OCI-LY1 (cell line): Measurements from ENCODE around the gene ARAP1.

Experiments
- H2AFZ ChIP-seq: fragments of 200-600 bp; sonication (generic), shearing (Covaris generic); 2 replicates; pipeline ENCODE4 v1.6.0; 2014; ENCODE audit warnings: antibody characterized with exemption, mild to moderate bottlenecking, low read length
- H3F3A ChIP-seq: fragments of 200-600 bp; sonication (generic), shearing (Covaris generic); 2 replicates; pipeline ENCODE4 v1.6.0; 2014; ENCODE audit warnings: mild to moderate bottlenecking, antibody characterized with exemption, low read length, moderate library complexity; ENCODE audit not compliant: insufficient read depth
- H3K27ac ChIP-seq: fragments of 200-600 bp; sonication (generic); 2 replicates; pipeline ENCODE4 v1.5.1; 2014; ENCODE audit warnings: low read length, mixed run types, mild to moderate bottlenecking, low read depth; ENCODE audit not compliant: poor library complexity, severe bottlenecking
- H3K27me3 ChIP-seq: fragments of 200-600 bp; sonication (generic); 2 replicates; pipeline ENCODE4 v1.6.0; 2014; ENCODE audit warnings: antibody characterized with exemption, mild to moderate bottlenecking, low read length, moderate library complexity; ENCODE audit not compliant: insufficient read depth
- H3K36me3 ChIP-seq: fragments of 200-600 bp; sonication (generic); 2 replicates; pipeline ENCODE4 v1.6.1; 2014; ENCODE audit warnings: mild to moderate bottlenecking, antibody characterized with exemption, low read length, moderate library complexity, mixed read lengths; ENCODE audit not compliant: insufficient read depth
- H3K4me1 ChIP-seq: fragments of 200-600 bp; sonication (generic); 2 replicates; pipeline ENCODE4 v1.5.1; 2014; ENCODE audit warnings: mild to moderate bottlenecking, low read length, moderate library complexity; ENCODE audit not compliant: insufficient read depth, severe bottlenecking
- H3K4me2 ChIP-seq: fragments of 200-600 bp; sonication (generic), shearing (Covaris generic); 2 replicates; pipeline ENCODE4 v1.6.1; 2014; ENCODE audit warnings: low read length
- H3K4me3 ChIP-seq: fragments of 200-600 bp; sonication (generic); 2 replicates; pipeline ENCODE4 v1.5.1; 2014; ENCODE audit warnings: low read length, low read depth, mild to moderate bottlenecking, mixed read lengths; ENCODE audit not compliant: poor library complexity, severe bottlenecking
- H3K79me2 ChIP-seq: fragments of 200-600 bp; shearing (Covaris generic); 2 replicates; pipeline ENCODE4 v1.6.1; 2016; ENCODE audit warnings: mixed run types, low read length, mixed read lengths; ENCODE audit not compliant: insufficient read depth
- H3K9ac ChIP-seq: fragments of 200-600 bp; sonication (generic), shearing (Covaris generic); 2 replicates; pipeline ENCODE4 v1.6.1; 2014; ENCODE audit warnings: mild to moderate bottlenecking, low read length, mixed read lengths
- H3K9me2 ChIP-seq: fragments of 200-600 bp; sonication (generic), shearing (Covaris generic); 2 replicates; pipeline ENCODE4 v1.6.1; 2014; ENCODE audit warnings: low read depth, mild to moderate bottlenecking, low read length, mixed read lengths
- H3K9me3 ChIP-seq: fragments of 200-600 bp; shearing (Covaris generic); 2 replicates; pipeline ENCODE4 v1.6.1; 2014; ENCODE audit warnings: low read length, mixed read lengths
- H4K20me1 ChIP-seq: fragments of 200-600 bp; sonication (generic), shearing (Covaris generic); 2 replicates; pipeline ENCODE4 v1.6.0; 2016; ENCODE audit warnings: mild to moderate bottlenecking, low read length; ENCODE audit not compliant: insufficient read depth
- CTCF ChIP-seq: fragments of 200-600 bp; sonication (generic), shearing (Covaris generic); IDR thresholded peaks from 2 replicates; pipeline ENCODE4 v1.5.1; 2017; ENCODE audit warnings: mild to moderate bottlenecking, antibody characterized with exemption, low read length, moderate library complexity, mixed read lengths
- EZH2 ChIP-seq: fragments of 200-600 bp; sonication (generic), shearing (Covaris generic); IDR thresholded peaks from 2 replicates; pipeline ENCODE4 v1.8.0; 2017; ENCODE audit warnings: borderline replicate concordance, mixed run types, mild to moderate bottlenecking, antibody characterized with exemption, low read length, moderate library complexity, mixed read lengths

ARAP1 gene

DNA sequence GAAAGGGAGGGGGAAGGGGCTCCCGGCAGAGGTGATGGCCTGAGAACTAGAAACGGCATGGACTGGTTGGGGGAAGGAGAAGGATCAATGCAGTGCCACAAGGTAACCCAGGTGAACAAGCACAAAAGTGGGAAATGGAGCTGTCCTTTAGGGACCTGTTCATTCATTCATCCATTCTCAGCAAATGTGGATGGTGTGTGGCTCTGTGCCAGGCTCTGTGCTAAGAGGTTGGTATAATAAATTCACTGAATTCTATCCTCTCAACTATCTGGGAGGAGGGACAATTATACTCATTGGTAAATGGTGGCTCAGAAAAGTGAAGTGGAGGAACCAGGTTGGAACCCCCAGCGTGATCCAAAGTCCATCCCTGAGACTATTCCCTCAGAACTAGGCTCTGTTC, 18.6 kb upstream of the ARAP1 start:
- no peak overlapping the region for H3K4me2 ChIP-seq
- H3F3A ChIP-seq = no peaks in the 10 kb centered on the region
- H3K9me2 ChIP-seq = no peaks in the 10 kb centered on the region
- H3K4me3 ChIP-seq = no peak overlapping the region
- no peaks in the 10 kb centered on the region for H4K20me1 ChIP-seq
- H2AFZ ChIP-seq = no peak overlapping the region
- TF ChIP-seq CTCF = no peak
- no peak for TF ChIP-seq EZH2
- H3K36me3 ChIP-seq = no peaks in the 10 kb centered on the region
- H3K9ac ChIP-seq = no peak overlapping the region
- H3K27ac ChIP-seq = no peak overlapping the region
- no peaks in the 10 kb centered on the region for H3K4me1 ChIP-seq
- H3K9me3 ChIP-seq = no peaks in the 10 kb centered on the region
- H3K27me3 ChIP-seq = 0 out of 2 replicates have a peak, but pooled peaks cover 2% of the 10 kb centered on the region
- H3K79me2 ChIP-seq = no peaks in the 10 kb centered on the region

- no peaks in the 10 kb centered on the region for H3K4me1 ChIP-seq
- H3K4me2 ChIP-seq = no peak overlapping the region
- H3K79me2 ChIP-seq = no peaks in the 10 kb centered on the region
- no peaks in the 10 kb centered on the region for H4K20me1 ChIP-seq
- H3K27me3 ChIP-seq = no peaks in the 10 kb centered on the region
- TF ChIP-seq CTCF = no peak
- no peak for TF ChIP-seq EZH2
- H3K9me3 ChIP-seq = no peaks in the 10 kb centered on the region
- H3K4me3 ChIP-seq = no peak overlapping the region
- no peak overlapping the region for H2AFZ ChIP-seq
- no peak overlapping the region for H3K9ac ChIP-seq
- no peaks in the 10 kb centered on the region for H3K9me2 ChIP-seq
- no peak overlapping the region for H3K27ac ChIP-seq
- H3K36me3 ChIP-seq = no peaks in the 10 kb centered on the region
- H3F3A ChIP-seq = no peaks in the 10 kb centered on the region
Observed at GRCh38 chr11:72769680-72770079, 17.5 kb upstream of the ARAP1 start.

DNA sequence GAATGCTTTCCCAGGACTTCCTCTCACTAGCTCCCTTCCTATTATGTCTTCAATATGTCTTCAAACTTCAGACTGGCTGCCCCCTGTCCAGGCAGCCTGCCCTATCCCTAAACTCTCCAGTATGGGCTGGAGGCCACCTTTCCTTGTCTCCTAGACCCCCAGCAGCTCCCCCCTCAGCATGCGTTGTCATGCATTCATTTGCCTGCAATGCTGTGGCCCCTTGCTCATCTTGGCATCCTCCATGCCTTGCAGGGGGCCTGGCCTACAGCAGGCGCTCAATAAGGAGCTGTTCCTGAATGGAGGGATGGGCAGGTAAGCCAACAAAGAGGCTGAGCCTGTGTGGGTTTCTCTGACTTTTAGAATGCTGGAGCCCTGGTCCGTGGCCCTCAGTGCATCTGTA, 16.4 kb upstream of the ARAP1 start:
- H3K9ac ChIP-seq = no peak overlapping the region
- no peaks in the 10 kb centered on the region for H4K20me1 ChIP-seq
- no peaks in the 10 kb centered on the region for H3K36me3 ChIP-seq
- H3K4me3 ChIP-seq = no peak overlapping the region
- no peak for TF ChIP-seq CTCF
- TF ChIP-seq EZH2 = no peak
- no peaks in the 10 kb centered on the region for H3K4me1 ChIP-seq
- no peak overlapping the region for H3K4me2 ChIP-seq
- H3K9me3 ChIP-seq = no peaks in the 10 kb centered on the region
- no peaks in the 10 kb centered on the region for H3K79me2 ChIP-seq
- no peak overlapping the region for H3K27ac ChIP-seq
- no peaks in the 10 kb centered on the region for H3F3A ChIP-seq
- H3K9me2 ChIP-seq = no peaks in the 10 kb centered on the region
- H3K27me3 ChIP-seq = no peaks in the 10 kb centered on the region
- no peak overlapping the region for H2AFZ ChIP-seq
